KMS-11 (cell line): Measurements from ENCODE around the gene INPP4A.

Source experiments
- H2AFZ ChIP-seq: fragments of 200-600 bp; sonication (generic); 2 replicates; pipeline ENCODE4 v1.6.1; 2016; ENCODE audit warnings: antibody characterized with exemption, mixed run types, low read depth
- H3K27ac ChIP-seq: fragments of 200-600 bp; sonication (generic); 2 replicates; pipeline ENCODE4 v1.6.1; 2016; ENCODE audit warnings: mild to moderate bottlenecking, mixed run types
- H3K27me3 ChIP-seq: fragments of 200-600 bp; sonication (generic); 2 replicates; pipeline ENCODE4 v1.6.1; 2017; ENCODE audit warnings: mild to moderate bottlenecking, low read depth, mixed run types, moderate library complexity; ENCODE audit not compliant: insufficient read depth
- H3K36me3 ChIP-seq: fragments of 200-600 bp; sonication (generic); 2 replicates; pipeline ENCODE4 v1.6.1; 2017; ENCODE audit warnings: mild to moderate bottlenecking, mixed run types; ENCODE audit not compliant: insufficient read depth
- H3K4me1 ChIP-seq: fragments of 200-600 bp; sonication (generic); 2 replicates; pipeline ENCODE4 v1.6.1; 2016; ENCODE audit warnings: mild to moderate bottlenecking, low read depth, mixed run types; ENCODE audit not compliant: poor library complexity, severe bottlenecking
- H3K4me2 ChIP-seq: fragments of 200-600 bp; sonication (generic); 2 replicates; pipeline ENCODE4 v1.7.0; 2016; ENCODE audit warnings: mild to moderate bottlenecking, mixed run types
- H3K4me3 ChIP-seq: fragments of 200-600 bp; sonication (generic); IDR thresholded peaks from 2 replicates; pipeline ENCODE4 v1.6.1; 2017; ENCODE audit warnings: low read depth, low read length, mixed read lengths; ENCODE audit not compliant: insufficient read depth
- H3K79me2 ChIP-seq: fragments of 200-600 bp; sonication (generic); 2 replicates; pipeline ENCODE4 v1.6.1; 2016; ENCODE audit warnings: low read depth, mixed run types; ENCODE audit not compliant: insufficient read depth
- H3K9ac ChIP-seq: fragments of 200-600 bp; sonication (generic); 2 replicates; pipeline ENCODE4 v1.6.1; 2016; ENCODE audit warnings: mild to moderate bottlenecking, mixed run types
- H4K20me1 ChIP-seq: fragments of 200-600 bp; sonication (generic); 2 replicates; pipeline ENCODE4 v1.6.1; 2016; ENCODE audit warnings: mild to moderate bottlenecking, mixed run types; ENCODE audit not compliant: insufficient read depth
- CTCF ChIP-seq: fragments of 200-600 bp; sonication (generic); conservative IDR thresholded peaks from 2 replicates; pipeline ENCODE4 v1.6.1; 2017; ENCODE audit warnings: low read depth, mild to moderate bottlenecking, antibody characterized with exemption, low read length, moderate library complexity, mixed read lengths

INPP4A gene

GRCh38 chr2:98403878-98404277 lies 40.8 kb upstream of the INPP4A start:
- Histone ChIP-seq H3K27me3 (no peaks in the 10 kb centered on the region), H3K4me3 (no peak overlapping the region), H3K4me2 (no peak overlapping the region), H4K20me1 (no peaks in the 10 kb centered on the region), H3K9ac (no peak overlapping the region), H2AFZ (no peak overlapping the region), H3K36me3 (no peaks in the 10 kb centered on the region), H3K27ac (no peak overlapping the region), H3K79me2 (no peaks in the 10 kb centered on the region), H3K4me1 (no peaks in the 10 kb centered on the region)
- TF ChIP-seq CTCF: no peak

GRCh38 chr2:98404556-98405250 lies 40.0 kb upstream of the INPP4A start:
- Histone ChIP-seq H4K20me1 (no peaks in the 10 kb centered on the region), H3K27ac (no peak overlapping the region), H3K4me1 (no peaks in the 10 kb centered on the region), H3K9ac (no peak overlapping the region), H2AFZ (no peak overlapping the region), H3K27me3 (no peaks in the 10 kb centered on the region), H3K79me2 (no peaks in the 10 kb centered on the region), H3K4me3 (no peak overlapping the region), H3K4me2 (no peak overlapping the region), H3K36me3 (no peaks in the 10 kb centered on the region)
- no peak for TF ChIP-seq CTCF

GRCh38 chr2:98405301-98405700 lies 39.4 kb upstream of the INPP4A start:
- no peaks in the 10 kb centered on the region for H4K20me1 ChIP-seq
- no peak overlapping the region for H3K9ac ChIP-seq
- H2AFZ ChIP-seq: no peak overlapping the region
- no peaks in the 10 kb centered on the region for H3K4me1 ChIP-seq
- H3K4me3 ChIP-seq: no peak overlapping the region
- H3K27me3 ChIP-seq: no peaks in the 10 kb centered on the region
- H3K27ac ChIP-seq: no peak overlapping the region
- TF ChIP-seq CTCF: no peak
- no peaks in the 10 kb centered on the region for H3K36me3 ChIP-seq
- H3K79me2 ChIP-seq: no peaks in the 10 kb centered on the region
- H3K4me2 ChIP-seq: no peak overlapping the region

- no peaks in the 10 kb centered on the region for H4K20me1 ChIP-seq
- no peak overlapping the region for H3K27ac ChIP-seq
- H3K9ac ChIP-seq: no peak overlapping the region
- peaks cover 7% of the 10 kb centered on the region for H3K4me1 ChIP-seq
- no peaks in the 10 kb centered on the region for H3K36me3 ChIP-seq
- no peak overlapping the region for H2AFZ ChIP-seq
- TF ChIP-seq CTCF: no peak
- H3K4me2 ChIP-seq: no peak overlapping the region
- no peaks in the 10 kb centered on the region for H3K27me3 ChIP-seq
- no peaks in the 10 kb centered on the region for H3K79me2 ChIP-seq
- H3K4me3 ChIP-seq: no peak overlapping the region
Measured at GRCh38 chr2:98408155-98408554, 36.5 kb upstream of the INPP4A start.
